Colonic mucosa (tissue), 4 donors: Measurements from ENCODE around the gene IL7R. TPM values are rescaled to one million over a fixed set of nuclear protein-coding genes. Genes with fewer than 3 reads are reported as not detected.

Experiments
- DNase-seq: peaks from one replicate; pipeline ENCODE4 v3.0.0-alpha.2; 2020
- H3K27ac ChIP-seq: fragments of 200-600 bp; one replicate; pipeline ENCODE4 v1.8.0; 2021
- H3K27me3 ChIP-seq: fragments of 200-600 bp; one replicate; pipeline ENCODE4 v1.8.0; 2021
- H3K36me3 ChIP-seq: fragments of 200-600 bp; one replicate; pipeline ENCODE4 v1.8.0; 2021
- H3K4me1 ChIP-seq: fragments of 200-600 bp; one replicate; pipeline ENCODE4 v1.8.0; 2021; ENCODE audit warnings: mild to moderate bottlenecking
- H3K4me3 ChIP-seq: fragments of 200-600 bp; one replicate; pipeline ENCODE4 v1.8.0; 2021
- H3K9ac ChIP-seq, 2 donors: one replicate each; pipeline ENCODE4 v1.7.0; 2013; ENCODE audit warnings: control low read depth in 2 of 2, low read depth in 2 of 2, low read length in 2 of 2
- H3K9me3 ChIP-seq: fragments of 200-600 bp; one replicate; pipeline ENCODE4 v1.8.0; 2021
- intact Hi-C: fragments of 100-400 bp; cut with DNase I; formaldehyde crosslinking; loops from one replicate; pipeline ENCODE4 v1.14.1; 2022
- total RNA-seq, 2 donors: library from RNA; stranded (reverse); fragmentation: NEBNext Ultra II Directional in 1 of 2; extraction: Animal tissue kit (Norgen Biotek cat#: 25700) in 1 of 2; gene quantifications; one replicate each; pipeline ENCODE4 v1.2.1, GENCODE V29; 2021
- TF ChIP-seq, protein P1 (sequence below): fragments of 200-600 bp; IDR thresholded peaks from one replicate; pipeline ENCODE4 v1.8.0; 2022; ENCODE audit warnings: antibody characterized with exemption, mild to moderate bottlenecking
- donor health status: healthy.
- donor health status: DM: no; HTN: no; CAD: no.
- donor health status: DM: no; HTN: no; CAD: no.

IL7R gene
- total RNA-seq, 2 donors from 2014 or later: 4.6 to 6.1 TPM

- H3K27me3 ChIP-seq: no peaks in the 10 kb centered on the region
- H3K9ac ChIP-seq: no peak overlapping the region
- no peaks in the 10 kb centered on the region for H3K4me1 ChIP-seq
- intact Hi-C loops: loop anchor here (5.0 to 10.0 kb wide), 2 partner anchors 266 to 304 kb away; partner anchors contain the start of gene SPEF2
- no peaks in the 10 kb centered on the region for H3K36me3 ChIP-seq
- H3K27ac ChIP-seq: no peak overlapping the region
- TF ChIP-seq, protein P1, sequence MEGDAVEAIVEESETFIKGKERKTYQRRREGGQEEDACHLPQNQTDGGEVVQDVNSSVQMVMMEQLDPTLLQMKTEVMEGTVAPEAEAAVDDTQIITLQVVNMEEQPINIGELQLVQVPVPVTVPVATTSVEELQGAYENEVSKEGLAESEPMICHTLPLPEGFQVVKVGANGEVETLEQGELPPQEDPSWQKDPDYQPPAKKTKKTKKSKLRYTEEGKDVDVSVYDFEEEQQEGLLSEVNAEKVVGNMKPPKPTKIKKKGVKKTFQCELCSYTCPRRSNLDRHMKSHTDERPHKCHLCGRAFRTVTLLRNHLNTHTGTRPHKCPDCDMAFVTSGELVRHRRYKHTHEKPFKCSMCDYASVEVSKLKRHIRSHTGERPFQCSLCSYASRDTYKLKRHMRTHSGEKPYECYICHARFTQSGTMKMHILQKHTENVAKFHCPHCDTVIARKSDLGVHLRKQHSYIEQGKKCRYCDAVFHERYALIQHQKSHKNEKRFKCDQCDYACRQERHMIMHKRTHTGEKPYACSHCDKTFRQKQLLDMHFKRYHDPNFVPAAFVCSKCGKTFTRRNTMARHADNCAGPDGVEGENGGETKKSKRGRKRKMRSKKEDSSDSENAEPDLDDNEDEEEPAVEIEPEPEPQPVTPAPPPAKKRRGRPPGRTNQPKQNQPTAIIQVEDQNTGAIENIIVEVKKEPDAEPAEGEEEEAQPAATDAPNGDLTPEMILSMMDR: no peak
- no peak overlapping the region for H3K4me3 ChIP-seq
- no peak for DNase-seq
- H3K9me3 ChIP-seq: no peaks in the 10 kb centered on the region
These were observed 64.2 kb downstream of the IL7R start for GRCh38 chr5:35920890-35921289.

DNA sequence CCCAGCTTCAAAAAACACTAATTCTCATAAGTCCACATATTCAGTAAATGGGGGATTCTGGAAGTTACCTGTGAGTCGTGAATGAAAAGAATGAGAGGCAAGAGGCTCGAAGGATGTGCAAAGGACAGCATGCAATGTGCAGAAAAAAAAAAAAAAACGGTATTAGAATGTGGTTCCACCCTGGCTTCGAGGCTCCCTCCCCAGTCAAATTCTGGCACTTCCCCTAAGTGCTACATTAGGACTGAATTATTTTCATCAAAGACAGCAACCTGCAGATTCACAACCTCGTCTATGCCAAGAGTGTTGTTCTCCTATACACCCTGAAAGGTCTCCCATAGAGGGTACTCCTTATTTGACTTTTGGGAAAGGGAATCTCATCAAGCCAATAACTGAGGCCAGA lies 65.2 kb downstream of the IL7R start:
- TF ChIP-seq, protein P1: no peak
- no peaks in the 10 kb centered on the region for H3K36me3 ChIP-seq
- H3K9me3 ChIP-seq: no peaks in the 10 kb centered on the region
- no peak for DNase-seq
- no peak overlapping the region for H3K9ac ChIP-seq
- intact Hi-C loops: loop anchor here (5.0 to 10.0 kb wide), 2 partner anchors 267 to 305 kb away; partner anchors contain the start of gene SPEF2
- H3K27ac ChIP-seq: no peak overlapping the region
- H3K4me3 ChIP-seq: no peak overlapping the region
- H3K27me3 ChIP-seq: no peaks in the 10 kb centered on the region
- no peaks in the 10 kb centered on the region for H3K4me1 ChIP-seq

GRCh38 chr5:35922468-35922867 lies 65.8 kb downstream of the IL7R start:
- Histone ChIP-seq H3K9me3 (no peaks in the 10 kb centered on the region), H3K9ac (no peak overlapping the region), H3K27me3 (no peaks in the 10 kb centered on the region), H3K27ac (no peak overlapping the region), H3K36me3 (no peaks in the 10 kb centered on the region), H3K4me1 (no peaks in the 10 kb centered on the region), H3K4me3 (no peak overlapping the region)
- no peak for DNase-seq
- TF ChIP-seq, protein P1: no peak
- intact Hi-C loops: loop anchor here (5.0 to 10.0 kb wide), 2 partner anchors 268 to 305 kb away; partner anchors contain the start of gene SPEF2

- TF ChIP-seq, protein P1: no peak
- no peak for DNase-seq
- Histone ChIP-seq H3K27ac (no peak overlapping the region), H3K4me1 (no peaks in the 10 kb centered on the region), H3K36me3 (no peaks in the 10 kb centered on the region), H3K9ac (no peak overlapping the region), H3K4me3 (no peak overlapping the region), H3K27me3 (no peaks in the 10 kb centered on the region), H3K9me3 (no peaks in the 10 kb centered on the region)
- intact Hi-C loops: loop anchor here (2.0 to 10.0 kb wide), 3 partner anchors 146 to 307 kb away; partner anchors contain the start of gene SPEF2
These were observed 67.6 kb downstream of the IL7R start for GRCh38 chr5:35924122-35924949.

- intact Hi-C loops: loop anchor here (2.0 to 10.0 kb wide), 3 partner anchors 146 to 308 kb away; partner anchors contain the start of gene SPEF2
- Histone ChIP-seq H3K36me3 (no peaks in the 10 kb centered on the region), H3K9me3 (no peaks in the 10 kb centered on the region), H3K4me1 (no peaks in the 10 kb centered on the region), H3K27ac (no peak overlapping the region), H3K9ac (no peak overlapping the region), H3K4me3 (no peak overlapping the region), H3K27me3 (no peaks in the 10 kb centered on the region)
- peak; percentile 55 for DNase-seq
- TF ChIP-seq, protein P1: peak; percentile 46
These were observed 68.4 kb downstream of the IL7R start for GRCh38 chr5:35924950-35925722.
